OCI-LY1 (cell line): ENCODE measurements around the gene KCNIP2.

Experiments used
- CTCF ChIP-seq: fragments of 200-600 bp; sonication (generic), shearing (Covaris generic); IDR thresholded peaks from 2 replicates; pipeline ENCODE4 v1.5.1; 2017; ENCODE audit warnings: mild to moderate bottlenecking, antibody characterized with exemption, low read length, moderate library complexity, mixed read lengths
- EZH2 ChIP-seq: fragments of 200-600 bp; sonication (generic), shearing (Covaris generic); IDR thresholded peaks from 2 replicates; pipeline ENCODE4 v1.8.0; 2017; ENCODE audit warnings: borderline replicate concordance, mixed run types, mild to moderate bottlenecking, antibody characterized with exemption, low read length, moderate library complexity, mixed read lengths

GRCh38 chr10:101858723-101859500 is 15.3 kb upstream of the KCNIP2 start:
- TF ChIP-seq CTCF: no peak
- TF ChIP-seq EZH2: no peak
